HEK293T (cell line): ENCODE data around the gene AMPD3.
"Not testable (repeated sequence)": the region's sequence is repeated elsewhere in the genome, so short reads cannot be mapped to it uniquely, and the experiment has no call there.

Source experiments
- CTCF ChIA-PET: fragments of 350-600 bp; formaldehyde crosslinking; extraction: SDS; loops from one replicate; lab custom pipeline; 2021; ENCODE audit warnings: antibody characterized with exemption, inconsistent platforms; lab: Yijun Ruan, JAX
- POLR2A ChIA-PET: fragments of 350-600 bp; formaldehyde crosslinking; extraction: SDS; loops from one replicate; lab custom pipeline; 2020; ENCODE audit warnings: antibody characterized with exemption, inconsistent platforms; lab: Yijun Ruan, JAX
- DNase-seq: peaks from one replicate; pipeline ENCODE4 v3.0.0; 2012; ENCODE audit warnings: mixed read lengths; ENCODE audit errors: extremely low spot score
- ARNT ChIP-seq: fragments of 450-650 bp; IDR thresholded peaks from 2 replicates; pipeline ENCODE4 v1.6.1; 2017; ENCODE audit warnings: mild to moderate bottlenecking
- BHLHE40 ChIP-seq: fragments of 450-650 bp; IDR thresholded peaks from 2 replicates; pipeline ENCODE4 v1.6.1; 2016; ENCODE audit warnings: mild to moderate bottlenecking, moderate library complexity, borderline replicate concordance
- CTBP1 ChIP-seq: fragments of 450-650 bp; IDR thresholded peaks from 2 replicates; pipeline ENCODE4 v1.6.1; 2016; ENCODE audit warnings: borderline replicate concordance
- ELF4 ChIP-seq: fragments of 450-650 bp; IDR thresholded peaks from 2 replicates; pipeline ENCODE4 v1.6.1; 2017; ENCODE audit warnings: antibody characterized with exemption
- FOXA1 ChIP-seq: fragments of 450-650 bp; IDR thresholded peaks from 2 replicates; pipeline ENCODE4 v1.6.1; 2016; ENCODE audit warnings: mild to moderate bottlenecking
- FOXK2 ChIP-seq: fragments of 450-650 bp; IDR thresholded peaks from 2 replicates; pipeline ENCODE4 v1.6.1; 2016; ENCODE audit warnings: mild to moderate bottlenecking
- FOXM1 ChIP-seq: fragments of 450-650 bp; IDR thresholded peaks from 2 replicates; pipeline ENCODE4 v1.6.1; 2017; ENCODE audit warnings: mild to moderate bottlenecking, borderline replicate concordance
- HDGF ChIP-seq: fragments of 450-650 bp; IDR thresholded peaks from 2 replicates; pipeline ENCODE4 v1.6.1; 2017; ENCODE audit warnings: antibody characterized with exemption, borderline replicate concordance
- L3MBTL2 ChIP-seq: fragments of 450-650 bp; conservative IDR thresholded peaks from 2 replicates; pipeline ENCODE4 v1.6.1; 2016; ENCODE audit warnings: mild to moderate bottlenecking
- LEF1 ChIP-seq: fragments of 450-650 bp; IDR thresholded peaks from 2 replicates; pipeline ENCODE4 v1.6.1; 2017; ENCODE audit warnings: mild to moderate bottlenecking, borderline replicate concordance
- NFRKB ChIP-seq: fragments of 450-650 bp; IDR thresholded peaks from 2 replicates; pipeline ENCODE4 v1.6.1; 2016; ENCODE audit warnings: mild to moderate bottlenecking, moderate library complexity
- PKNOX1 ChIP-seq: fragments of 450-650 bp; IDR thresholded peaks from 2 replicates; pipeline ENCODE4 v1.6.1; 2016
- SP1 ChIP-seq: fragments of 450-650 bp; IDR thresholded peaks from 2 replicates; pipeline ENCODE4 v1.6.1; 2017
- SUZ12 ChIP-seq: fragments of 450-650 bp; IDR thresholded peaks from 2 replicates; pipeline ENCODE4 v1.6.1; 2016; ENCODE audit warnings: mild to moderate bottlenecking
- TARDBP ChIP-seq: fragments of 450-650 bp; IDR thresholded peaks from 2 replicates; pipeline ENCODE4 v1.6.1; 2016
- ZNF384 ChIP-seq: fragments of 450-650 bp; IDR thresholded peaks from 2 replicates; pipeline ENCODE4 v1.6.1; 2016

AMPD3 gene

GRCh38 chr11:10432971-10433370 lies 22.1 kb upstream of the AMPD3 start:
- CTCF ChIA-PET, result interaction anchor here (0.7 kb wide), 1 partner anchor 221 kb away, joined by 3 read pairs; no protein-coding TSS in a partner anchor
- no peak for DNase-seq
- POLR2A ChIA-PET, result no interaction called here
- no peak for TF ChIP-seq NFRKB
- TF ChIP-seq BHLHE40, result no peak
- no peak for TF ChIP-seq SUZ12
- no peak for TF ChIP-seq FOXK2
- TF ChIP-seq ZNF384, result no peak
- TF ChIP-seq L3MBTL2, result no peak
- TF ChIP-seq CTBP1, result no peak
- TF ChIP-seq FOXA1, result no peak
- TF ChIP-seq FOXM1, result no peak
- TF ChIP-seq LEF1, result no peak
- TF ChIP-seq SP1, result no peak
- no peak for TF ChIP-seq ELF4
- TF ChIP-seq ARNT, result no peak
- no peak for TF ChIP-seq HDGF

- DNase-seq, result no peak
- TF ChIP-seq HDGF, result no peak
- no peak for TF ChIP-seq FOXM1
- no peak for TF ChIP-seq L3MBTL2
- TF ChIP-seq TARDBP, result no peak
- TF ChIP-seq BHLHE40, result no peak
- no peak for TF ChIP-seq LEF1
- ChIA-PET POLR2A (no interaction called here), CTCF (no interaction called here)
These were observed 18.8 kb upstream of the AMPD3 start for GRCh38 chr11:10436224-10436623.

- CTCF ChIA-PET, POLR2A ChIA-PET, DNase-seq: not testable (repeated sequence)
These were observed 18.4 kb upstream of the AMPD3 start for GRCh38 chr11:10436683-10437082.

- TF ChIP-seq TARDBP (no peak), LEF1 (no peak), HDGF (no peak), L3MBTL2 (no peak), FOXM1 (no peak), SP1 (no peak), SUZ12 (no peak), ARNT (no peak), ELF4 (no peak), ZNF384 (no peak), NFRKB (no peak), BHLHE40 (no peak)
- ChIA-PET POLR2A (no interaction called here), CTCF (no interaction called here)
- DNase-seq, result no peak
These were observed 16.6 kb upstream of the AMPD3 start for GRCh38 chr11:10438458-10438857.

- POLR2A ChIA-PET, result no interaction called here
- CTCF ChIA-PET, result no interaction called here
These were observed 15.7 kb upstream of the AMPD3 start for GRCh38 chr11:10439351-10439750.

GRCh38 chr11:10439924-10440323 lies 15.1 kb upstream of the AMPD3 start:
- TF ChIP-seq ARNT, result no peak
- no peak for TF ChIP-seq ZNF384
- no peak for TF ChIP-seq HDGF
- no peak for TF ChIP-seq FOXK2
- no peak for TF ChIP-seq ELF4
- TF ChIP-seq TARDBP, result no peak
- TF ChIP-seq PKNOX1, result no peak
- no peak for TF ChIP-seq SUZ12
- ChIA-PET POLR2A (no interaction called here), CTCF (no interaction called here)
- no peak for DNase-seq

More at GRCh38 chr11:10439351-10439750, 15.7 kb upstream of the AMPD3 start:
- DNase-seq, result no peak
- TF ChIP-seq L3MBTL2 (no peak), ELF4 (no peak), SP1 (no peak), BHLHE40 (no peak), ARNT (no peak), NFRKB (no peak), HDGF (no peak), FOXK2 (no peak), CTBP1 (no peak), FOXM1 (no peak)

- ChIA-PET CTCF (no interaction called here), POLR2A (no interaction called here)
- DNase-seq, result no peak
- TF ChIP-seq TARDBP, result no peak
- TF ChIP-seq ZNF384, result no peak
- TF ChIP-seq SUZ12, result no peak
- TF ChIP-seq ELF4, result no peak
- no peak for TF ChIP-seq ARNT
- TF ChIP-seq FOXA1, result no peak
- TF ChIP-seq SP1, result no peak
These were observed 14.7 kb upstream of the AMPD3 start for GRCh38 chr11:10440401-10440800.

- CTCF ChIA-PET, result no interaction called here
- TF ChIP-seq CTBP1, result no peak
- TF ChIP-seq ARNT, result no peak
- TF ChIP-seq SUZ12, result no peak
- TF ChIP-seq SP1, result no peak
- TF ChIP-seq PKNOX1, result no peak
- no peak for TF ChIP-seq L3MBTL2
- no peak for TF ChIP-seq BHLHE40
- no peak for TF ChIP-seq ZNF384
- no peak for TF ChIP-seq ELF4
- TF ChIP-seq LEF1, result no peak
- no peak for TF ChIP-seq HDGF
- no peak for TF ChIP-seq FOXK2
- TF ChIP-seq FOXM1, result no peak
- TF ChIP-seq TARDBP, result no peak
- no peak for TF ChIP-seq NFRKB
- no peak for TF ChIP-seq FOXA1
- no peak for DNase-seq
- POLR2A ChIA-PET, result no interaction called here
These were observed 14.0 kb upstream of the AMPD3 start for GRCh38 chr11:10441091-10441490.
